GM10248 (cell line): ENCODE data around the gene YDJC.
"Not testable (repeated sequence)": the region's sequence is repeated elsewhere in the genome, so short reads cannot be mapped to it uniquely, and the experiment has no call there.

Experiments used
- CTCF ChIA-PET: fragments of 300-600 bp; sonication (Branson Sonifier 250); formaldehyde crosslinking; extraction: SDS; loops from one replicate; lab custom pipeline; 2021; ENCODE audit warnings: antibody characterized with exemption; lab: Yijun Ruan, JAX
- POLR2A ChIA-PET: fragments of 350-650 bp; sonication (Branson Sonifier 250); formaldehyde crosslinking; extraction: SDS; loops from one replicate; lab custom pipeline; 2020; ENCODE audit warnings: antibody characterized with exemption; lab: Yijun Ruan, JAX
- DNase-seq: peaks from one replicate; pipeline ENCODE4 v3.0.0; 2012; ENCODE audit errors: extremely low spot score
- TF ChIP-seq, protein P1 (sequence below): IDR thresholded peaks from 2 replicates; pipeline ENCODE4 v1.5.1; 2012; ENCODE audit warnings: mild to moderate bottlenecking, low read depth; ENCODE audit errors: extremely low read depth, missing control alignments, control extremely low read depth

YDJC gene

DNA sequence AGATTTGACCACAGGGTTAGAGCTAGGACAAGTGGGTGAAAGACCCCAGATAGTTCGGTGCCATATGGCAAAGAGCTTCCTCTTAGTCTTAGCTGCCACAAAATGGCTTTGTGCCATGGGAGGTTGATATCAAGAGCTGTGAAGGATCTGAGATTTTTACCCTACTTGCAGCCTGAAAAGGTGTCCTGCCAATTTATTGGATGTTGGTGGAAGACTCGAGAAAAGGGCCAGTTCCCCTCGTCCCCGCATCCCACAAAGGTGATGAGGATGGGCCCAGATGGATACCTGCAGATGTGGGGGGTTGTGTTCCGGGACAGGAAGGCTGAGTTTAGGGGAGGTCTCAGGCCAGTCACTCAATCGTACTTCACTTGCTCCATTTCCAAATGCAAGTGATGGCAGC is 27.2 kb downstream of the YDJC start:
- POLR2A ChIA-PET, result no interaction called here
- TF ChIP-seq, protein P1, sequence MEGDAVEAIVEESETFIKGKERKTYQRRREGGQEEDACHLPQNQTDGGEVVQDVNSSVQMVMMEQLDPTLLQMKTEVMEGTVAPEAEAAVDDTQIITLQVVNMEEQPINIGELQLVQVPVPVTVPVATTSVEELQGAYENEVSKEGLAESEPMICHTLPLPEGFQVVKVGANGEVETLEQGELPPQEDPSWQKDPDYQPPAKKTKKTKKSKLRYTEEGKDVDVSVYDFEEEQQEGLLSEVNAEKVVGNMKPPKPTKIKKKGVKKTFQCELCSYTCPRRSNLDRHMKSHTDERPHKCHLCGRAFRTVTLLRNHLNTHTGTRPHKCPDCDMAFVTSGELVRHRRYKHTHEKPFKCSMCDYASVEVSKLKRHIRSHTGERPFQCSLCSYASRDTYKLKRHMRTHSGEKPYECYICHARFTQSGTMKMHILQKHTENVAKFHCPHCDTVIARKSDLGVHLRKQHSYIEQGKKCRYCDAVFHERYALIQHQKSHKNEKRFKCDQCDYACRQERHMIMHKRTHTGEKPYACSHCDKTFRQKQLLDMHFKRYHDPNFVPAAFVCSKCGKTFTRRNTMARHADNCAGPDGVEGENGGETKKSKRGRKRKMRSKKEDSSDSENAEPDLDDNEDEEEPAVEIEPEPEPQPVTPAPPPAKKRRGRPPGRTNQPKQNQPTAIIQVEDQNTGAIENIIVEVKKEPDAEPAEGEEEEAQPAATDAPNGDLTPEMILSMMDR, result no peak
- DNase-seq, result no peak
- CTCF ChIA-PET, result interaction anchor here (1.0 to 1.3 kb wide), 4 partner anchors 11 to 41 kb away, joined by 3 to 4 read pairs (median 4); no protein-coding TSS in a partner anchor

DNA sequence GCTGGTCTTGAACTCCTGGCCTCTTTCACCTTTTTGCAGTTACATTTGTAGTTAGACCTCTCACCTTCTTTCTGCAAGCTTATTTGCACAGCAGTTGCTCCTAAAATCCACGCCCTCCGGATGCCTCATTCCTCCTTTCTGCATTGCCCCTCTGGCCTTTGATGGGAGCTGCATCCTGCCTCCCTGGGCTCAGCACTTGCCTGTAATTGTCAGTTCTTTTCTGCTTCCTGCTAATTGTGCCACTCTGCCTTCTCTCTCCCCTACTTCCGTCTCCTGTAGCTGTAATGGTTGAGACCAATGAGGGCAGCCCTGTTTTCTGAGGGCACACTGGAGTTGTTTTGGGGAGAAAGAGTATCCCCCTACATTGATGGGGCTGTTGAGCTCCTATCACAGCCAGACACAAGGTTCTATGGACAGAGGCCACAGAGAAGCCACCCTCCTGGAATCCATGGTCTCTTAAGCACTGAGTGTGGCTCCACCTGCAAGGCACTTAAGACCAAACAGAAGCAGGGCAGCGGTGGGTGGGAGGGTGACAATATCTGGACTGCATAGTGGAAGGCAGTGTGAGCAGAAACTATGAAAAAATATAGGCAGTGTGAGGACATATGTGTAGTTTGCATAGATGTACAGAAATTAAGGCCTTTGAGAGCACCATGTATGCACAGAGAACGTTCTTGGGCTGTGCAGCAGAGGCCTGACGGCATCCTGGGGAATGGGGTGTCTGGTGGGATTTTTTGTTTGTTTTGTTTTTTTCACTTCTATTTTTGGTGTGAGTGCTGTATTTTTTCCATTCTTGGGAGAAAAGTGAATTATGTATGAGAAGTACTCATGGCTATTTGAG is 30.5 kb downstream of the YDJC start:
- TF ChIP-seq, protein P1, result no peak
- no peak for DNase-seq
- CTCF ChIA-PET, result interaction anchor here (1.1 to 1.8 kb wide), 2 partner anchors 11 to 30 kb away, joined by 3 to 9 read pairs; partner anchors contain the start of gene YDJC
- POLR2A ChIA-PET, result no interaction called here

DNA sequence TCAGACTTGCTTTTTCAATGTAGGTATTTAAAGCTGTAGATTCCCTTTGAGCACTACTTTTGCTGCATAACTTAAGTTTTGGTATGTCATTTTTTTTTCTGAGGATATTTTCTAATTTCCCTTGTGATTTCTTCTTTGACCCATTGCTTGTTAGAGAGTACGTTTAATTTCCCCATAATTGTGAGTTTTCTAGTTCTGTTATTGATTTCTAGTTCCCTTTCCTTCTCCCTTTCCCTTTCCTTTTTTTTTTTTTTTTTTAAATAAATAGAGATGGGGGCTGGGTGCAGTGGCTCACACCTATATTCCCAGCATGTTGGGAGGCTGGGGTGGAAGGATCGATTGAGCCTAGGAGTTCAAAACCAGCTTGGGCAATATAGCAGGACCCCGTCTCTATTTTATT is 31.5 kb downstream of the YDJC start:
- ChIA-PET POLR2A (no interaction called here), CTCF (interaction anchor here (1.1 to 1.8 kb wide), 3 partner anchors 8 to 31 kb away, joined by 3 to 9 read pairs (median 5); partner anchors contain the start of gene YDJC)
- TF ChIP-seq, protein P1, result no peak
- no peak for DNase-seq

DNA sequence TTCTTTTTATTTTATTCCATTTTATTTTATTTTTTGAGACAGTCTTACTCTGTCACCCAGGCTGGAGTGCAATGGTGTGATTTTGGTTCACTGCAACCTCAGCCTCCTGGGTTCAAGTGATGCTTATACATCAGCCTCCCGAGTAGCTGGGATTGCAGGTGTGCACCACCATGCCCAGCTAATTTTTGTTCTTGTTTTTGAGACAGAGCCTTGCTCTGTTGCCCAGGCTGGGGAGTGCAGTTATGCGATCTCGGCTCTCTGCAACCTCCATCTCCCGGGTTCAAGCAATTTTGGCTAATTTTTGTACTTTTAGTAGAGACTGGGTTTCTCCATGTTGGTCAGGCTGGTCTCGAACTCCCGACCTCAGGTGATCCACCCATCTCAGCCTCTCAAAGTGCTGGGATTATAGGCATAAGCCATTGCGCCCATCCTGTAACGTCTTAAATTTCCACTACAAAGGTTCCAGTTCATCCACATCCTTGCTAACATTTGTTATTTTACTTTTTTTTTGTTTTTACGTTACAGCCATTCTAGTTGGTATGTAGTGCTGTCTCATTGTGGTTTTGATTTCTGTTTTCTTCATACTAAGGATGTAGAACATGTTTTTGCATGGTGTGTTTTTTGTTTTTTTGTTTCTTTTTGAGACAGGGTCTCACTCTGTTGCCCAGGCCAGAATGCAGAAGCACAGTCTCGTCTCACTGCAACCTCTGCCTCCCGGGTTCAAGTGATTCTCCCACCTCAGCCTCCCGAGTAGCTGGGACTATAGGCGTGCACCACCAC is 33.3 kb downstream of the YDJC start:
- CTCF ChIA-PET, result interaction anchor here (0.9 to 1.7 kb wide), 4 partner anchors 9 to 50 kb away, joined by 3 to 6 read pairs (median 5); no protein-coding TSS in a partner anchor
- POLR2A ChIA-PET, DNase-seq: not testable (repeated sequence)

DNA sequence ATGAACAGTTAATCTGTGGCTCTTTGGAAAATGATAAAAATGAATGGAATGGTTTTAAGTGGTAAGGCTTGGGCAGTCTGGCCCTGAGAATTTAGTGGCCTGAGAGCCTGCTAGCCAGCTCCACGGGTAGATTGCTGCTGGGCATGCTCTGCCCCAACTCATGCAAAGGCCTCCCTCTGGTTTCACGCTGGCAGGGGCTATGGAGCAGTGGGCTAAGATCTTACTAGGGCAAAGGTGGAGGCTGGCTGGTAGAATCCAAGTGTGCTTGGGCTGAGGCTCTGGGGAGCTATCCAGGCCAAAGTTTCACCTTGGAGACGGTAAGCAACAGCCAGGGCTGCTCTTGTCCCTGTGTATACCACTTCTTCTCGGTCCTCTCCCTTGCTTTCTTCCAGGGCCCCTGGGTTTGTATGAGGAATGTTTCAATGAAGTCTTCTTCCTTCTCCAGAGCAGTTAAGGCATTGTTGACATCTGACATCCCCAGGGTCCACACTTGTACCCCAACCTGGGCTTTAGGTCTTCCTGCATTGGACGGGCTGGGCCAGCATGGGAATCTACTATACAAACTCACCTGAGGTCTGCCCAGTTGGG is 34.9 kb downstream of the YDJC start:
- no peak for DNase-seq
- ChIA-PET CTCF (no interaction called here), POLR2A (no interaction called here)
- TF ChIP-seq, protein P1, result no peak

DNA sequence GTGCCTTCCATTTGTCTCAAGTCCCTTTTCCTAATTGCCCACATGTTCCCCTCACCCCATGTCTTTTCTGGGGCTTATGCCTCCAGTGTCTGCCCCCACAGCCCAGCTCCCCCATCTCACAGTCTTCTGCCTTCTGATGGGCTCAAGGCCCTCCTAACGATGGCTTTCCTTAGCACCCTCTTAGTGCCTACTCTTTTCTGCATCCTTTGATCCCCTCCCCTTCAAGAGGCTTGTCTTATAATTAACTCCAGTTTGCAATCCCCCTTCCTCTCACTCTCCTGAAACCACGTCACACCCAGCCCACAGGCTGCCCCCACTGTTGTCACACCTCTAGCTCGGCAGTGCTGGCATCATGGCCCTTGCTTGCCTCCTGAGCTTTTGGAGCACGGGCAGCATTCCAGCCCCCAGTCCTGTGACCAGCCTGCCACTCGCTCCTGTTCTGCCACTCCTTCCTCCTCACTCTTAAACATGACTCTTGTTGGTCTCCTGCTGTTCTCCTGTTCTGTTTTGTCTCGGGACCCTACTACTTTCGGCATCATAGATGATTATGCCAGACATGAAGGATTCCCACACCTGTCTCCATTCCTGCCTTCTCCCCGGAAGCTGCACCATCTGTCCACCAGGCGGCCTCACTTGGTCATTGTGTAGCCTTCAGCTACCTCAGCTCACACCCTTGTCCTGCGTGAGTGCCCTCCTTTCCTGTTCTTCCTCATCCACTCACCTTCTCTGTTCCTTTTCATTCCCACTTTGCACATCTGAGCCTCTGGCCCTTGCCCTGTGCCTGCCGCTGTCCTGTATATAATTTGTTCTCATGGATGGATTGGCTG is 36.2 kb downstream of the YDJC start:
- ChIA-PET CTCF (interaction anchor here (1.3 to 1.8 kb wide), 3 partner anchors 10 to 36 kb away, joined by 3 to 7 read pairs (median 4); partner anchors contain the start of gene YDJC), POLR2A (no interaction called here)
- TF ChIP-seq, protein P1, result no peak
- no peak for DNase-seq
